Activated CD4-positive, alpha-beta T cell treated with anti-CD3 and anti-CD28 coated beads for 48 hours (primary cell): ENCODE measurements around the gene RNF167.

Experiments used
- DNase-seq: peaks from one replicate; pipeline ENCODE4 v3.0.0-alpha.2; 2020

The RNF167 gene

GRCh38 chr17:4939796-4940554, at the start of gene RNF167, which contains the start of gene SLC25A11:
Gene RNF167 (plus strand): TSS chr17:4940268. CDS start chr17:4940910, 642 bp downstream.
Gene SLC25A11 (minus strand): TSS chr17:4940046. CDS start chr17:4939910, 136 bp downstream.
- DNase-seq = peak; percentile 97

GRCh38 chr17:4891411-4892410, 48.4 kb upstream of the RNF167 start:
- no peak for DNase-seq

DNA sequence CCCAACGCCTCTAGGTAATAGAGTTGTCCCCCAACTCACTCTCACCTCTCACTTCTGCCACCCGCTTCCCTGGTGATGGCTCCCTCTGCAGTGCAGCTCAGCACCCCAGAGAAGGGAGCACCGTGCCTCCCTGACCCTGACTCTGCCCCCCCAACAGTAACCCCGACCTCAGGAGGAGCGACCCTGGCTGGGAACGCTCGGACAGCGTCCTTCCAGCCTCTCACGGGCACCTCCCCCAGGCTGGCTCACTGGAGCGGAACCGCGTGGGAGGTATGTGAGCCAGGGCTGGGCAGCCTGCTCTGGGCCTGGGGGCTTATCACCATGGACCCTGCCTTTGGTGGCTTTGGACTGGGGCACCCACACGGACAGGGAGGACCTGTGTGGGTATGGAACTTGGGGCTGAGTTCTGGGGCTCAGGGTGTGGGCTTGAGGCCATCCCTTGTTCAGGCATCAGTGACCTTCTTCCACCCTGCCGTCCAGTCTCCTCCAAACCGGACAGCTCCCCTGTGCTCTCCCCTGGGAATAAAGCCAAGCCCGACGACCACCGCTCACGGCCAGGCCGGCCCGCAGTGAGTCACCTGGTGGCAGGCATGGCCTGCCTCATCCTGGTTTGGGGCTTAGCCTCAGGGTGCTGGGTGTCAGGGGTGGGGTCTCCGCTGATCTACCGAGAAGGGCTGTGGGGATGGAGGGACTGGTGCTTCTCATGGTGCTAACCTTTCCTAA, 47.4 kb upstream of the RNF167 start:
- DNase-seq = no peak

GRCh38 chr17:4893272-4893671, 46.8 kb upstream of the RNF167 start:
- no peak for DNase-seq

DNA sequence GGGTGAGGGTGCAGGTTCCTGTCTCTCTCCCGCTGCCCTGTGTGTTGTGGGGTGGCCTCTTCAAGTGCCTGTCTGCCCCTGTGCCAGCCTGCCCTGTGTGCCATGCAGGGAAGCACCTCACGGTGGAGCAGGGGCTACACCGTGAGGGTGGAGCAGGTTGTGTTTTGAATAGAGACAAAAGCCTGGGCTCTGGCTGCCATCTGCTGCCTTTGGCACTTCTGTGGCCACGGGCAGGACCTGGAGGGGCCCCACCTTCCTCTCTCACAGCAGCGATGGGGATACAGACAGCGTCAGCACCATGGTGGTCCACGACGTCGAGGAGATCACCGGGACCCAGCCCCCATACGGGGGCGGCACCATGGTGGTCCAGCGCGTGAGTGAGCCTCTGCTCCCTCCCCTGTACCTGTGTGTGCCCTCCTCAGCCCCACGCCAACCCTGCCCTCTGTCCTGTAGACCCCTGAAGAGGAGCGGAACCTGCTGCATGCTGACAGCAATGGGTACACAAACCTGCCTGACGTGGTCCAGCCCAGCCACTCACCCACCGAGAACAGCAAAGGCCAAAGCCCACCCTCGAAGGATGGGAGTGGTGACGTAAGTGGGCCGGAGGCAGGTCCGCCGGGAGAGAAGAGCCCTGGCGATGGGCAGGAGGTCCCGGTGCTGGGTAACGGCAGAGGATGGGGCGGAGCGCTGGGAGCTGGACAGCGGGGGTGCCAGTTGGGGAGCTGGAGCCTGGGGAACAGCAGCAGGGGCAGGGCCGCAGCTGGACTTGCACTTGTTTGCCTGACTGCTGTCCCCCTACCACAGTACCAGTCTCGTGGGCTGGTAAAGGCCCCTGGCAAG, 46.1 kb upstream of the RNF167 start:
- no peak for DNase-seq

GRCh38 chr17:4895121-4895520, 44.9 kb upstream of the RNF167 start:
- no peak for DNase-seq

DNA sequence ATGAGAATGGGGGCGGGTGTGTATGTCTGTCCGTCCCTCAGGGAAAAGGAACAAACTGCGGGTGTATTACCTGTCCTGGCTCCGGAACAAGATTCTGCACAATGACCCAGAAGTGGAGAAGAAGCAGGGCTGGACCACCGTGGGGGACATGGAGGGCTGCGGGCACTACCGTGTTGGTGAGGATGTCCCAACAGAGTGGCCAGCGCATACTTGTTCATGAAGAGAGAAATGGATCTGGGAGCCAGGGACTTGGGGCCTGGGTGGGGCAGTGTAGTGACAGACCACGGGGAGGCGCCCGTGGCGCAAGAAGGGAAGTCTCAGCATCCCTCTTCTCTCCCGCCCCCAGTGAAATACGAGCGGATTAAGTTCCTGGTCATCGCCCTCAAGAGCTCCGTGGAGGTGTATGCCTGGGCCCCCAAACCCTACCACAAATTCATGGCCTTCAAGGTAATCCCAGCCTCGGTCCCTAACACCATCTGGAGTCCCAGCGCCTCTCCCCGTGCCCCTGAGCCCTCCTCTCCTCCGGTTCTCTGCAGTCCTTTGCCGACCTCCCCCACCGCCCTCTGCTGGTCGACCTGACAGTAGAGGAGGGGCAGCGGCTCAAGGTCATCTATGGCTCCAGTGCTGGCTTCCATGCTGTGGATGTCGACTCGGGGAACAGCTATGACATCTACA, 44.3 kb upstream of the RNF167 start:
- no peak for DNase-seq

DNA sequence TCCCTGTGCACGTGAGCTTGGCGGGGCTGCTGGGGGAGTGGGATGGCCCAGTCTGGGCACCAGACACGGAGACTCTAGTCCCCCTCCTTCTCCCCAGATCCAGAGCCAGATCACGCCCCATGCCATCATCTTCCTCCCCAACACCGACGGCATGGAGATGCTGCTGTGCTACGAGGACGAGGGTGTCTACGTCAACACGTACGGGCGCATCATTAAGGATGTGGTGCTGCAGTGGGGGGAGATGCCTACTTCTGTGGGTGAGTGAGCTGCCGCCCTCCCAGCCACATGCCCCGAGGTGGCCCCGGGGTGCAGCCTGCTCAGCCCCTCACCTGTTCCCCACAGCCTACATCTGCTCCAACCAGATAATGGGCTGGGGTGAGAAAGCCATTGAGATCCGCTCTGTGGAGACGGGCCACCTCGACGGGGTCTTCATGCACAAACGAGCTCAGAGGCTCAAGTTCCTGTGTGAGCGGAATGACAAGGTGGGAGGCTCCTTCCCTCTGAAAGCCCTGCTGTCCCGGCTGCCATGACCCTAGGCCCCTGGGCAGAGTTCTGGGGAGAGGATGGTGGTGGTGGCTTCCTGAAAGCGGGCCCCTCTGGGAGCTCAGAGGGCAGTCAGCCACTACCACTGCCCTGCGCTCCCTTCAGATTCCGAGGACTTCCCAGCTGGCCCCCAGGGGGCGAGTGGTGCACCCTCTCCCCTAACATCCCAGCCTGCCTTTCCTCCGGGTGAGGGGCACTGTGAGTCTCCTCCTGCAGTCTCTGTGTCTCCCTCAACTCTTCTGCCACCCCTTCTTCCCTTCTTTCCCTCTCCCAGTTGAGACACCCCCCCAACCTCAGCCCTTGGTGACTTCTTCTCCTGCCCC, 43.5 kb upstream of the RNF167 start:
- no peak for DNase-seq

- DNase-seq = no peak
Observed at GRCh38 chr17:4897198-4897687, 42.8 kb upstream of the RNF167 start.

DNA sequence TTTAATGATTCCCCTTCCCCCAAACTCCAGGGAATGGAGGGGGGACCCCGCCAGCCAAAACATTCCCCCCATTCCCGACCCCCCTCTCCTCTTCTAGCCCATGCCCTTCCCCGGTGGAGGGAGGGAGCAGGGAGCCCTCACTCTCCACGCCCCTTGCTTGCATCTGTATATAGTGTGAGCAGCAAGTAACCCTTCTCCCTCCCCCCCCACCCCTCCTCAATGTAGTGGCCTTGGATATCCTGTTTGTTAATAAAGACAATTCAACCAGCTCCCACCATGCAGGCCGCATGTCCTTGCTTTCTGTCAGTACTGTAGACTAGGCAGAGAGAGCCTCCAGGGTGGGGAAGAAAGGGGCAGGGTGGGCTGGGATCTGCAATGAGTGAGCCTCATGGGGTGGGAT, 42.3 kb upstream of the RNF167 start:
- DNase-seq = no peak

GRCh38 chr17:4898351-4898750, 41.7 kb upstream of the RNF167 start:
- DNase-seq = no peak

- DNase-seq = no peak
Observed at GRCh38 chr17:4898927-4899326, 41.1 kb upstream of the RNF167 start.

DNA sequence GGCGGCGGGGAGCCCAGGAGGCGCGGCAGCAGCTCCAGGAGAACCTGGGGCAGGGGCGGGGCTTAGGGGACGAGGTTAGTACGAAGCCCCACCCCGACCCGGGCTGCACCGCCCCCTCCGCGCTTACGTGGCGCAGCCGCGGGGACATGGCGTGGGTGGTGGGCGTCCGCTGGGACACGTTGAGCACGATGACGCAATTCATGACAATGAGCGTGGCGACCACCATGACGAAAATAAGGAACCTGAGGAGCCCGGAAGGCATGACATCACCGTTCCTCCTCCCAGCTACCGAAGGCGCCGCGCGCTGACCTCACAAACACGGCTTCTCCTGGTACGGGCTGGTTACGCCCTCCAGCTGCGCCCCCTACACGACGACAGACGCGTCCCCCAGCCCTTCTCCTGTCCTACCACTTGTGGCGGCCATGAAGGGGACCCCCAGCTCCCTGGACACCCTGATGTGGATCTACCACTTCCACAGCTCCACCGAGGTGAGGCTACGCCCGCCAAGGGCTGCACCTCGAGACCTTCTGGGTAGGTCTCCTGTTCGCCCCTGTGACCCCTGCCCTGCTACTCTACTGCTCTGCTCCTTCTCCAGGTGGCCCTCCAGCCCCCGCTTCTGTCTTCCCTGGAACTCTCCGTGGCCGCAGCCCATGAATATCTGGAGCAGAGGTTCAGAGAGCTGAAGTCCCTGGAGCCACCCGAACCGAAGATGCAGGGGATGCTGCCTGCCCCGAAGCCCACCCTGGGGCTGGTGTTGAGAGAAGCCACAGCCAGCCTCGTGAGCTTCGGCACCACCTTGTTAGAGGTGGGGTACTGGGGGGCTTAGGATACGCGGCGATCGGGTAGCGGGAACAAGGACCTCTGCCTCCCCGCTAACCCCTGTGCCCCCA, 40.5 kb upstream of the RNF167 start, which contains the start of gene C17orf107:
C17orf107 (plus strand) TSS at position 196 of the 890 bp plus-strand sequence; CDS start at position 423, 227 bp downstream.
- peak; percentile 97 for DNase-seq

DNA sequence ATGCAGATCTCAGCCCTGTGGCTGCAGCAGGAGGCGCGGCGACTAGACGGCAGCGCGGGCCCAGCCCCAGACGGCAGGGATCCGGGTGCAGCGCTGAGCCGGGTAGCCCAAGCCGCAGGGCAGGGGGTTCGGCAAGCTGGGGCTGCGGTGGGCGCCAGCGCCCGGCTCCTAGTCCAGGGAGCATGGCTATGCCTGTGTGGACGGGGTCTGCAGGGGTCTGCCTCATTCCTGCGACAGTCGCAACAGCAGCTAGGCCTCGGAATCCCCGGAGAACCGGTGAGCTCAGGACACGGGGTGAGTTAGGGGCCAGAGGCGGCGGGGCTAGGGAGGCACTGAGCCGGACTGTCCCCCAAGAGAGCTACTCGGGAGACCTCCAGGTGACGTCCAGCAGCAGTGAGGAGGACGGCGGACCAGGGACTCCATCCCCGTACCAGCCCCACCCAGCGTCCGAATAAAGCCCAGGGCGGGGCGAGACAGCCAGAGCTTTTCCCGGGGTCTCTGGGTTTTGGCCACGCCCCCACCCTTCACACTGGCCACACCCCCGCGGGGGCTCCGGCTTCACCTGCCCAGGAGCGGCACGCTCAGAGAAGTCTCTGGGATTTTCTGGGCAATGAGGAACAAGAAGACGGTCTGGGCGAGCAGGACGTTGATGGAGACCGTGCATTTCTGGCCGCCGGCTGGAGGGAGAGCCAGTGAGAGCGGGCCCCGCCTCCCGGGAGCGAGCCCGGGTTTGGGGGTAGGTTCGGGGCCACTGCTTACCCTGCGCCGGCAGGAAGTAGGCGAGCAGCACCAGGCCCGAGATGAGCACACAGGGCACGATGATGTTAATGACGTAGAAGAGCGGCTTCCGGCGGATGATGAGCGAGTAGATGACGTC, 39.6 kb upstream of the RNF167 start:
- DNase-seq = peak; percentile 66

DNA sequence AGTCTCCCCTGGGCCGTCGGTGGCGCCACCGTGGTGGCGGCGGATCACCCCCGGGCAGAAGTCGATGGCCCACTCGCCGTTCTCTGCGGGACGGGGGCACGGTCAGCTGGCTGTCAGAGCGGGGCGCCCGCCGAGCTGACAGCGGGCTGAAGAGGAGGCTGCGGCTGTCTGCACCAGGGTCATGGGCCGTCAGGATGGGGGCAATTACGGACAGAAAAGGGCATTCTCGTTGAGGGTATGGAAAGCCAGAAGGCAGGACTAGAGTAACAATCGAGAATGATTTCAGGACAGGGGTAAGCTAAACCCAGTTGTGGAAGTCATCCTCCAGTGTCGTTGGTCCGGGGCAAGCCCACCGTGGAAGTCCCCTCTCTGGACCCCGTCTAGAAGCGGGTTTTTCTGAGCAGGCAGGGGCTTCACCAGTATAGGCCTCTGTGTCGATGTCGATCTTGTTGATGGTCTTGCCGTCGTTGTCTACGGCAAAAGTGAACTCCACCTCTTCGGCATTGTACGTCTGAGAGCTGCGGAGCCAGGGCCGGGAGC, 38.9 kb upstream of the RNF167 start:
- no peak for DNase-seq

GRCh38 chr17:4901648-4902344, 38.3 kb upstream of the RNF167 start:
- DNase-seq = no peak

GRCh38 chr17:4902540-4902939, 37.5 kb upstream of the RNF167 start:
- no peak for DNase-seq
